Midbrain (tissue), 1 donor: ENCODE results near the gene SFXN3.

Experiments
- DNase-seq: peaks from one replicate; lab custom pipeline; 2025; lab: John Stamatoyannopoulos, UW

The SFXN3 gene

DNA sequence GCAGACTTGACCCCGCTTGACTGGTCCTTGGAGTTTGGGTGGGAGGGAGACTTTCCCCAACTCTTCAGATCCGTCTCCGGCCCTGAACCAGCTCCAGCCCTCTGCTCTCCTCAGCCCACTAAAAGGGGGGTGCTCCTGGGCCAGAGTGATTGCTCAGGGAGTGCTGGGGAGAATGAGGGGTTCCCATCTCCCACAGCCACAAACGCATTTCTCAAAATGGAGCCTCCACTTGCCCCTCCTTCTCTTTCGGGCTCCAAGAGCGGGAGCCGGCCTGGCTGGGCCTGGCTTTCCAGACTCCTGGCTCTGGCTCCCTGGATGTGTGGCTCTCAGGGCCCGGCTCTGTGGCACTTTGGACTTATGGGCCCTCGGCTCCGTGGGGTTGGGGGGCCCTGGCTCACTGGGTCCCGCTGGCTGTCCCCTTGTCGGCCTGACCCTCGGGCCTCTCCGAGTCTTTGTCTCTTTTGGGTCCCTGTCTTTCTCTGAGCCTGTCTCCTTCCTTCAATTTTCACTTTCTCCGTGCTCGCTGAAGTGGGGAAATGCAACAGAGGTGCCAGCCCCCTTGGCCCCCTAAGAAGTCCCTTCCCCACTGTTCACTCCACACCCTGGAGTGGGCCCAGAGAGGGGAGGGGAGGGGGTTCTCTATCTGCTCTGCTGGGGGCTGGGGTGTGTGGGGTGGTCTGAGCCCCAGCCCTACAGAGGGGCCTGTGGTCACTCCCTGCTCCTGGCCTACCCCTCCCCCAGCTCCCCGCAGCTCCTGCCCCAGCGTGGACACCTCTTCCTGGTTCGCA lies 30.7 kb upstream of the SFXN3 start:
- peak; percentile 37 for DNase-seq

DNA sequence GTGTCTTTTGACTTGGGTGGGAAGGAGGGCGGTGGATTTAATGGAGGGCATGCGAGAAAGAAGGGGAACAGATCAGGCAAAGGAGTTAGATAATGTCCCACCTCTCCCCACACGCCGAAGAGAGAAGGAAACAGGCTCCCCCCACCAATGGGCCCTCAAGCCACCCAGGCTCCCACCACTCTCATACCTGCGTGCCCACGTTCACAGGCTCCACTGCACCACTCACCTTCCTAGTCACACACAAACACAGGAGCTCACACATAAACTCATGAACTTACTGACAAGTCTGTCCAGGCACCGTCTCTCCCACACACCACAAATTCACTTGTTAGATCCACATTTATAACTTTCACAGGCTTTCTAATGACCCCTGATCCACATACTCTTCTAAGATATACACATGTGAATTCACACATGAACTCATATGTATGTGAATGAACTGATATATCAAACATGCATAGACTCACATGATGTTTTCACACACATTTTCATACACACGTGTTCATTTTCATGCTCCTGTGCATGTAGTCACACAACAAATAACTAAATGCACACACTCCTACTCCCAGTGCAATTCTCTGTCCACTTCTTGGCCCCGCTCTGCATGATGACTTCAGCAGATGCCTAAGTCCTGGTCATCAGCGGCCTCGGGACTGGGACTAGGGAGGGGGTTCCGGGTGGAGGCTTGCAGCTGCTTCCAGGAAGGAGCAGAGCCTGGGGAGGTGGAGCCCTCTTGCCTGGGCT lies 29.9 kb upstream of the SFXN3 start:
- peak; percentile 72 for DNase-seq

DNA sequence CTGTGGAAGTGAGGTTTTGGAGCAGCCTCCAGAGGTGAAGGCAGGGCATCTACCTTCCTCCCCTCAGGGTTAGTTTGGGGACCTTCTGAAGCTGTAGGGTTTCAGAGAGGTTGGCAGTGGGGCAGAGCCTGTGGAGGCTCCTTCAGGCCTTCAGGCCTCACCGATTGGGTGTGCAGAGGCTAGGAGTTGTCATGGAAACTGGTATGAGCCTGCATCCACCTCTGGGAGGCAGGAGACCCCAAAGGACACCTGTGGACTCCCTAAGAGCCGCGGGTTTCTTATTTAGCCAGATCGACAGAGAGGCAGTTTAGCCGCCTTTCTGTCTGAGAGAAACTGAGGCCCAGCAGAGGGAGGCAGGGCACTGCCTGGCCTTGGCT lies 29.4 kb upstream of the SFXN3 start:
- DNase-seq = no peak

DNA sequence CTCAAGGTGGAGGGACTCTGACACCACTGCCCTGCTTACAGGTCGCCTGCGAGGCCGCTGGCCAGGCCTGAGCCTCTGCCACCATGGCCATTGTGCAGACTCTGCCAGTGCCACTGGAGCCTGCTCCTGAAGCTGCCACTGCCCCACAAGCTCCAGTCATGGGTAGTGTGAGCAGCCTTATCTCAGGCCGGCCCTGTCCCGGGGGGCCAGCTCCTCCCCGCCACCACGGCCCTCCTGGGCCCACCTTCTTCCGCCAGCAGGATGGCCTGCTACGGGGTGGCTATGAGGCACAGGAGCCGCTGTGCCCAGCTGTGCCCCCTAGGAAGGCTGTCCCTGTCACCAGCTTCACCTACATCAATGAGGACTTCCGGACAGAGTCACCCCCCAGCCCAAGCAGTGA lies 28.6 kb upstream of the SFXN3 start:
- no peak for DNase-seq

DNA sequence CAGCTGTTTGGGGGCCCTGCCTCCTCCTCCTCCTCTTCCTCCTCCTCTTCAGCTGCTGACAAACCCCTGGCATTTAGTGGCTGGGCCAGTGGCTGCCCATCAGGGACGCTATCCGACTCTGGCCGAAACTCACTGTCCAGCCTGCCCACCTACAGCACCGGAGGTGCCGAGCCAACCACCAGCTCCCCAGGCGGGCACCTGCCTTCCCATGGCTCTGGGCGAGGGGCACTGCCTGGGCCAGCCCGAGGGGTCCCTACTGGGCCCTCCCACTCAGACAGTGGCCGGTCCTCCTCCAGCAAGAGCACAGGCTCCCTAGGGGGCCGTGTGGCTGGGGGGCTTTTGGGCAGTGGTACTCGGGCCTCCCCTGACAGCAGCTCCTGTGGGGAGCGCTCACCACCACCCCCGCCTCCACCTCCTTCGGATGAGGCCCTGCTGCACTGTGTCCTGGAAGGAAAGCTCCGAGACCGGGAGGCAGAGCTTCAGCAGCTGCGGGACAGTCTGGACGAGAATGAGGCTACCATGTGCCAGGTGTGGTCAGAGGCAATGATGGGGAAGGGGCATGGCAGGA lies 27.3 kb upstream of the SFXN3 start:
- DNase-seq = no peak

DNA sequence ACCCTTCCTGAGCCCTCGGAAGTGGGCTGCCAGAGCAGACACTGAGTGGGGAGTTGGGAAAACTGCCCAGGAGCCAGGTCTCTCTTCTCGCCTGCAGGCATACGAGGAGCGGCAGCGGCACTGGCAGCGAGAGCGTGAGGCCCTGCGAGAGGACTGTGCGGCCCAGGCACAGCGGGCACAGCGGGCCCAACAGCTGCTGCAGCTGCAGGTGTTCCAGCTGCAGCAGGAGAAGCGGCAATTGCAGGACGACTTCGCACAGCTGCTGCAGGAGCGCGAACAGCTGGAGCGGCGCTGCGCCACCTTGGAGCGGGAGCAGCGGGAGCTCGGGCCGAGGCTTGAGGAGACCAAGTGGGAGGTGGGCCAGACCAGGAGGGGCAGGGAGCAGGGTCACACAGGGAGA lies 25.7 kb upstream of the SFXN3 start:
- DNase-seq = no peak

DNA sequence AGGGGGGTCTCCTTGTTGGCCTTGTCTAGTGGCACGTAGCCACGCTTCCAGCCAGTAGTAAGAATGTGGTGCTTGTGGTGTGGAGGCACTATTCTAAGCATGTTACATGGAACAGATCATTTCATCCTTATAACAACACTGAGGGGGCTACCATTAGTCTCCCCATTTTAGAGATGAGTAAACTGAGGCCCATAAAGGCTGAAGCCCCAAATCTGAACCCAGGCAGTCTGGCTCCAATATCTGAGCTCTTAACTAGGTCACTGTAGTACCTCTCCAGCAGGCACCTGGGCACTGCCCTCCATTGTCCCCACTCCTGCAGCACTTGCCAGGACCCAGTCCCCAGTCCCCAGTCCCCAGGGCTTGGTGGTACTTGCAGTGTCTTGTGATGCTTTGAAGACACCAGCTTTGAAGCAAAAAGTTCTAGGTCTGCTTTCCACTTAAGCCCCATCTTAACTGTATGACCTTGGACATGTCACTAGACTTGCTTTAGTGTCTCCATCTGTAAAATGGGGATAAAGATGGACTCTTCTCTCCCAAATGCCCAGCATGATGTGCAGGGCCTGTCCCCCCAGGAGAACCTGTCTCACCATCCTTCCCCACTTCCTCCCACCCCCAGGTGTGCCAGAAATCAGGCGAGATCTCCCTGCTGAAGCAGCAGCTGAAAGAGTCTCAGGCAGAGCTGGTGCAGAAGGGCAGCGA lies 25.0 kb upstream of the SFXN3 start:
- no peak for DNase-seq

DNA sequence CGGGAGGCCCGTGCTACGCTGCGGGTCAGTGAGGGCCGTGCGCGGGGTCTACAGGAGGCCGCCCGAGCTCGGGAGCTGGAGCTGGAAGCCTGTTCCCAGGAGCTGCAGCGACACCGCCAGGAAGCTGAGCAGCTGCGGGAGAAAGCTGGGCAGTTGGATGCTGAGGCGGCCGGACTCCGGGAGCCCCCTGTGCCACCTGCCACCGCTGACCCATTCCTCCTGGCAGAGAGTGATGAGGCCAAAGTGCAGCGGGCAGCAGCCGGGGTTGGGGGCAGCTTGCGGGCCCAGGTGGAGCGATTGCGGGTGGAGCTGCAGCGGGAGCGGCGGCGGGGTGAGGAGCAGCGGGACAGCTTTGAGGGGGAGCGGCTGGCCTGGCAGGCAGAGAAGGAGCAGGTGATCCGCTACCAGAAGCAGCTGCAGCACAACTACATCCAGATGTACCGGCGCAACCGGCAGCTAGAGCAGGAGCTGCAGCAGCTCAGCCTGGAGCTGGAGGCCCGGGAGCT lies 24.4 kb upstream of the SFXN3 start:
- peak; percentile 41 for DNase-seq

DNA sequence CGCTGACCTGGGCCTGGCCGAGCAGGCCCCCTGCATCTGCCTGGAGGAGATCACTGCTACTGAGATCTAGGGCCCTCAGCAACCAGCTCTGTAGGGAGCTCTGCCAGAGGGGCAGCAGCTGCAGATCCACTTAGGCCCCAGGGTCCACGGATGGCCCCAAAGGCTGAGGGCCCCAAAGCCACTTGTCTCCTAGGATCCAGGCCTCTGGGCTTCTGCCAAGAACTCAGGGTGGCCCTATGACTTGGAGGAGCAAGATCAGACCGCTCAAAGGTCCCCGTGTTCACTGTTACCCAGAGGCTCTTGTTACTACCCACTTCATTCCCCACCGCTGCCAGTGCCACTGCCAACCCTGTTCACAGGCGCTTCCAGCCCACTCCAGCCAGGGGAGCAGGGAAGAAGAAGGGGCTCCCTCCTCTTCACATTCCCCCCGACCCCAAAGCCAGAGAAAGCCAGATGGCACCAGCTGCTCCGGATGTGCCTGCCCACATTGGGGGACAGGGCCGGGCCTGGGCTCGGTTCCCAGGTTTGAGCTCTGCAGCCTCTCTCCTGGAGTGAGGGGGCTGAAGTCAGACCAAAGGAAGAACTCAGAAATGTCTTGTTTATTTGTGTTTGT lies 23.8 kb upstream of the SFXN3 start:
- peak; percentile 34 for DNase-seq

DNA sequence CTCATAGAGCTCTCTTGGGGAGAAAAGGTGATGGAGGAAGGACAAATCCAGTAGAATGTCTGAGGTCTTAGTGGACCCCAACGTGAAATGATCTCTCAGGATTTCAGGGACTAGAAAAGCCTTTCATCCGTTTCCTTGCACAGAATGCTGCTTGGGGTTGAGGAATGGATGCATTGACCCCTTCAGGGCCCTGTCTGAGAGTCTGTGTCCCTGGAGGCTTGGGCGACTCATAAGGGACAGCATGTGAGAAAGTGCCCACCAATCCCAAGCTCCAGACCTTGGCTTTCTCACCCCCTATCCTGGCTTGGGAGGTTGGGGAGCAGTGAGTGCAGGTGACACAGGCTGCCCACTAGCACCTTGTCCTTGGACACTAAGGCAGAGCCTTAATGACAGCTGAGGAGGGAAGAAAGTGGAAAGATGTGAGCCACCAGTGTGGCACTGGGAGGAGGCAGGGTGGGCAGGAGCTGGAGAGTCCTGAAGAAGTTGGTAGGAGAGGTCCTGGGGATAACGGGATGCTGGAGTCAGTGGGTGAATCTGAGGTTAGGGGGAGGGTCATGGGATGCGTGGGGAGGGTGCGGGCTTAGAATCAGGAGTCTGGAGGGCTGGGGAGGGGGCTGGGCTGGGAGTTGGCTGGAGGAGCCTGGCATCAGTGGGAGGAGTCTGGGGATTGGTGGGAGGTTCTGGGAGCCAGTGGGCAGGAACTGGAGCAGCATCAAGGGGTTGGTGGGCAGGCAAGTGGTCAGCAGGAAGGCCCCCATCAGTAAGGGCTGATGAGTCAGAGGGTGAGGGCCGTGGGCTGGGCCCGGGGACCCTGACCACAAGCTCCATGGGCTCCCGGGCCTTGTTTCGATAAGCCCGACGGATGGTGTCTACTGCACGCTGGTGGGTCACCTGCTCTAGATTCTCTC lies 22.9 kb upstream of the SFXN3 start:
- peak; percentile 63 for DNase-seq

DNA sequence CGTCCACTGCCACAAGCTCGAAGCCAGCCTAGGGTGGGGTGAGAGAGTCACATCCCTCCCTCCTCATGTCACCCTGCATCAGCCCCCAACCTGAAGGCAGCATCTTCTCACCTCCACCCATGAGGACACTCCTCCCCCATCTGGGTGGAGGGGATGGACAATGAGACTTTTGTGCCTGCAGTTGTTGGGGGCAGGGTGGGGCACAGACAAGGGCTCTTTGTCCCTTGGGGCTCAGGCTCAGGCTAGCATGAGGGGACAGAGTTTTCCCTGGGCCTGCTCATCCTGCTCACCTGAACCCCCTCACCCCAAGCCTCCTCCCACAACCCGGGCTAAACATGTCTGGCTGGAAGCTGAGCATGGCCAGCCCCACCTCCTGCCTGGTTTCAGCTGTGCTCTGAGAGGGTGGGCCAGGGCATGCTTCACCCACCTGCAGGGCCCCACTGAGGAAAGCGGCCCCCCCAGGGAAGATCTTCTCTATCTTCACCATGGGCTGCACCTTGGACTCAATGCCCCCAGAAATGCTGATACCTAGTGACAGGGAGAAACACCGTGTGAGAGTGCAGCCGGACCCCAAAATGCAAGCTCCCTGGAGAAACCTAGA lies 22.1 kb upstream of the SFXN3 start:
- DNase-seq = peak; percentile 86

DNA sequence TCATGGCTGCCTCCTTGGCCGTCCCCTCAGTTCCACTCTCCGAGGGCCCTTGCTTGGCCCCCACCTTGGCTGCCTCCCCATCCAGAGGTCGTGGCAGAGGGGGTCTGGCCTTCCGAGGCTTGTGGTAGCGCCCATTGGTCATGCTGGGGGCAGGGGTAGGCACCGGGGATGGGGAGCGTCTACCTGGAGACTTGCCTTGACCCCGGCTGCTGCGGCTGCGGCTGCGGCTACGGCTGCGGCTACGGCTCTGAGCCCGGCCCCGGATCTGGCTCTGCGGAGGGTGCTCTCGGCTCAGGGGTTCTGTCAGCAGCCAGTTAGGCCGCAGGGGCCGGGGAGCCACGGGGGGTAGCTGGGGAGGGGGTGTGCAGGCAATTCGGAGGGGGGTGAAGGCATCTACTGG lies 20.7 kb upstream of the SFXN3 start:
- DNase-seq = no peak

DNA sequence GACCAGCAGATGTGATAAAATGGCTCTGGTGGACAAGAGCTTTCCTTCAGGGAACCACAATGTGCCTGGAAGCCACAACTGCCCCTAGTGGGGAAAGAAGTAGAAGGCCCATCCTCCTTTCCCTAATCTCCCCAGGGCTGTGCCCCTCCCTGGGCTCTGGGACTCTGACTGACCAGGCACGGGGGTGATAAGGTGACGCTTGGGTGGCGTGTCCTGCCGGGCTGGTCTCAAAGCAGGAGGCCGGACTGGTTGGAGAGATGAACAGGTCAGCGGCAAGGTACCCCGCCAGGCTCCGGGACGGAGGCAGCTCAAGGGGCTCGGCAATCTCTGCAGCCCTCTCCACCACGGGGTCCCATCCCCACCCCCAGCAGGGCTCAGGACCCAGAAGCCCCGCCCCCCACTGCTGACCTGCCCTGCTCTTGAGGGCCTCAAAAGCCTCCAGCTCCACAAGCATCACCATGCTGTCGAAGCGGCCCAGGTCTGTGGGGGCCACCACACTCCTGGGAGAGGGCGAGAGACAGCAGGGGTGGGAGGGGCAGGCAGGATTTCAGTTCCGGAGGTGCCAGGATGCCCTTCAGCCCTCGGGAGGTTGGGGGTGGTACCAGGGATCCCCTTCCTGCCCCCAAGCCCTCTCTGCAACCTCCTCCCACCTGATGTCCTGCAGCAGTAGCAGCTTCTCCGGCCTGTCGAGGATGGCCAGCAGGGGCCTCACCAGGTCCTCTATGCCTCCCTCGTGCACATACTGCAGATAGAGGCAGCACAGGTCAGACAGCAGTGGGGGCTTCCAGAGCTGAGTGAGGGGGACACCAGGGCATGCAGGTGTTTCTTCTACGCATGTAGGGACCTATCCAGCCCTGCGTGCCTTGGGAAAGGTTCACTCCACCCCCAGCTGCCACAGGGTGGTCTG lies 19.3 kb upstream of the SFXN3 start:
- no peak for DNase-seq

DNA sequence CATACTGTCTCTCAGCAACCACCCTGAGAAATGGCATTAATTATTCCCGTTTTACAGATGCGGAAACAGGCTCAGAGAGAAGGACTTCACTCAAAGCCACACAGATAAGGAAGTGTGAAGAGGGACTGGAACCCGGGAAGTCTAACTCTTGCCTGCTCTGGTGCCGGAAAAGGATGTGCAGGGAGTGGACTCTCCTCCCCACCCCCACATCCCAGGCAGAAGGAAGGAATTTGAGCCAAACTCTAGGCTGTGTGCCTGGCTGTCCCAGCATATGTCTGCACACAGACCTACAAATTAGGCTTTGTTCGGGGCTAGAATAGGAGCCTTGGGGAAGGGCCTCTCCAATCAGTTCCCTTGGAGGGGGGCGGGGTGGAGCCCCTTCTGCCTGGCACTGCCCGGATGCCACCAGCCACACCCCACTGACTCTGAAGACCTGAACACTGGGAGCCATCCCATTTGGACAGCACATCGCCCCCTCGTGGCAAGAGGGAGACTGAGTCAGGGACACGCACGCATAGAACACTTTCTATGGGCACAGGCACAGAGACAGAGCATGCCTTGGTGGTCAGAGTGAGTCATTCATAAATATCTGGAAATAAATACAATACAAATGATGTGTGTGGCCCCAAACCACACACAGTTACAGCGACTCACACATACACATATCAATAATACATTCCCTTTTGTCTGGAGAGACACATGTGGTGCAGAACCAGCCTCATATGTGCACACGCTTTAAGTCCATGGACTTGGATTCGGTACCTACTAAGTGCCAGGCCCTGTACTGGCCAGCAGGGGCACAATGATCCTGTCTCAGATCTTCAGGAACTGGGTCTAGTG lies 18.3 kb upstream of the SFXN3 start:
- DNase-seq = peak; percentile 94

DNA sequence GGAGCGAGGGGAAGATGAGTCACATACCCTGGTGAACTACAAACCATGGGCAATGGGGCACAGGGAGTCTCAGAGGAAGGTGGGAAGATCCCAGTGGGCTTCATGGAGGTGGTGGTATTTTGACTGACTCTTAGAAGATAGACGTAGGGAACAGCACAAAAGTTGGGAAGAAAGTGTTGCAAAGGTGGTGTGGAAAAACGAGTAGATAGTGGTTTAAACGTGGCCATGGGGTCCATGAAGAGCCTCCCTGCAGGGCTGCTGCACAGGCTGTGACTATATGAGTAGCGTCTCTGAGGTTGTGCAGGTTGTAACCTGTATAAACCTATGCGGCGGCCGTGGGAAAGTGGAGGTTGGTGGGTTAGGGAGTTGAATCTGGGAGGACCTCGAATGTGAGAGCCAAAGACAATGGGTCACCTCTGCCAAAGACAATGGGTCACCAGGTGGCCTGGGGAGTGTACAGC lies 17.6 kb upstream of the SFXN3 start:
- DNase-seq = no peak

DNA sequence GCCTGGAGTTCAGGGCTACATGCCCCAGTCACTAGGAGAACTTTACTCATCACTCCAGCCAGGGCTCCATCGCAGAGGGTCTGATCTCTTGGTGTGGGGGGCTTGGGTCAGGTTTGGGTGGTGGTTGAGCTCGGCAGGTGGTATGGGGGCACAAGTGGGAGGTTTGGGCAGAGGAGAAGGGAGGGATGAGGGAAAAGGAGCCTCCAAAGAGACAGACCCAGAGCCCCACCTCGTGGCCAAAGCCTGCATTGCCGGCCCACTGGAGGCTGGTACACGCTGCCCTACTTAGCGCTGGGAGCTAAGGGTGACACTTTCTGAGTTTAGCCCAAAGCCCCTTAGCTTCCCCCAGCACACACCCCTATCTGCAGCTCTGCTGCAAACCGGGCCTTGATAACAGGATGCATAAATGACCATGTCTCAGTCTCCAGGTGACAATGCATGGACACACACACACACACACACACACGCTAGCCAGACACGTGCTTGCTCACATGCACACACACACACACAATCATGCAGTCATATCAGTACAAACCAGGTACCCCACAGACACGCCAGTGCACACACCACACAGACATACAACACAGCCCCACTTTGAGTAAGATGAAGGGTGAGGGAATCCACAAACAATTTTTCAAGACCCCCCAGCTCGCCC lies 16.7 kb upstream of the SFXN3 start:
- DNase-seq = peak; percentile 84

DNA sequence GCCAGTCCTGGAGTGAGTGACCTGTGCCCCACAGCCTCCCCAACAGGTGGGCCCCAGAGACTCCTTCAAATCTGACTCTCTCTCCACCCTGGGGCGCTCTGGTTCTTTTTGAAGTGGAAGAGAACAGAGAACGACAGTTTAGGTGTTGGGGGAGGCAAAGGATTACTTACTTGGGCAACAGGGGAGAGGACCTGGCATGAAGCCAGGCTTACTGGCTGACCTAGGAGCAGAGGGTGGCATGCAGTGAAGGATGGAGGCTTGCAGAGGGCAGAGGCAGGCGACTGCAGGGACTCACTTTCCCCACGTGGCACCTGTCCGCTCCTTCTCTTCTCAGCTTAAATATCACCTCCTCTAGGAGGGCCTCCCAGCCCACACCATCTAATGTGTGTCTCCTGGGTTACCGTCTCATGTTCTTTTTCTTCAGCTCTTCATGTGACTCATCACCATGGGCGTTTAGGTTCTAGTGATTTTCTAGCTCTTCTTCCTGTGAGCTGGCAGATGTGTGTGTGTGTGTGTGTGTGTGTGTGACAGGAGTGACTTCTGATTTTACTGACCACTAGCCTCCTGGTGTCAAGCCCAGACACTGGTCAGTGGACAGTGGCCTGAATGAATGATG lies 16.0 kb upstream of the SFXN3 start:
- DNase-seq = no peak
